Breast epithelium (tissue), 4 donors: Measurements from ENCODE around the gene TOGARAM1. TPM values are rescaled to one million over a fixed set of nuclear protein-coding genes. Genes with fewer than 3 reads are reported as not detected.

Source experiments
- DNase-seq, 2 donors: peaks; one replicate each; pipeline ENCODE4 v3.0.0-alpha.2; 2019; ENCODE audit warnings: low spot score in 2 of 2
- H3K27ac ChIP-seq, 2 donors: fragments of 200-600 bp; sonication (generic) in 1 of 2; one replicate each; pipeline ENCODE4 v1.5.1; 2016 to 2019; ENCODE audit warnings: mild to moderate bottlenecking in 1 of 2
- H3K27me3 ChIP-seq, 2 donors: fragments of 200-600 bp; sonication (generic) in 1 of 2; one replicate each; pipeline versions ENCODE4 v1.5.1 to v1.6.0; 2017 to 2019; ENCODE audit warnings: control low read depth in 1 of 2, mild to moderate bottlenecking in 1 of 2
- H3K36me3 ChIP-seq: fragments of 200-600 bp; one replicate; pipeline ENCODE4 v1.5.1; 2019
- H3K4me1 ChIP-seq, 2 donors: fragments of 200-600 bp; sonication (generic); one replicate each; pipeline ENCODE4 v1.5.1; 2016 to 2019; ENCODE audit warnings: control low read depth in 1 of 2
- H3K4me3 ChIP-seq, 3 donors: fragments of 200-600 bp; sonication (generic); 1 replicate in 2 of 3; 2 replicates in 1 of 3; pipeline ENCODE4 v1.5.1; 2016 to 2019; ENCODE audit warnings: mild to moderate bottlenecking in 3 of 3, moderate library complexity in 2 of 3
- H3K9me3 ChIP-seq, 2 donors: fragments of 200-600 bp; sonication (generic) in 1 of 2; one replicate each; pipeline ENCODE4 v1.5.1; 2016 to 2019; ENCODE audit warnings: control low read depth in 1 of 2
- POLR2A ChIP-seq: fragments of 450-650 bp; IDR thresholded peaks from one replicate; pipeline ENCODE4 v1.6.1; 2016; ENCODE audit warnings: antibody characterized with exemption, mild to moderate bottlenecking, moderate library complexity
- POLR2AphosphoS5 ChIP-seq, 3 donors: sonication (generic); formaldehyde crosslinking; IDR thresholded peaks; one replicate each; pipeline ENCODE4 v1.6.1; 2017; ENCODE audit warnings: antibody characterized with exemption in 3 of 3
- intact Hi-C: fragments of 100-400 bp; cut with DNase I; formaldehyde crosslinking; loops from one replicate; pipeline ENCODE4 v1.15.1; 2023; ENCODE audit warnings: low total_unique reads
- total RNA-seq, 3 donors: library from RNA; depleted of rRNA; stranded (reverse); fragments of >200 nt; gene quantifications; one replicate each; pipeline ENCODE4 v1.1.0, GENCODE V29; 2016
- TF ChIP-seq, protein P1 (sequence below), 3 donors: fragments of 450-650 bp; IDR thresholded peaks; one replicate each; pipeline ENCODE4 v1.5.1; 2016 to 2017; ENCODE audit warnings: antibody characterized with exemption in 3 of 3, mild to moderate bottlenecking in 3 of 3, moderate library complexity in 3 of 3

TOGARAM1 gene
- total RNA-seq, 3 donors from 2014 or later = 21.3 to 38.1 (median 22.9) TPM

DNA sequence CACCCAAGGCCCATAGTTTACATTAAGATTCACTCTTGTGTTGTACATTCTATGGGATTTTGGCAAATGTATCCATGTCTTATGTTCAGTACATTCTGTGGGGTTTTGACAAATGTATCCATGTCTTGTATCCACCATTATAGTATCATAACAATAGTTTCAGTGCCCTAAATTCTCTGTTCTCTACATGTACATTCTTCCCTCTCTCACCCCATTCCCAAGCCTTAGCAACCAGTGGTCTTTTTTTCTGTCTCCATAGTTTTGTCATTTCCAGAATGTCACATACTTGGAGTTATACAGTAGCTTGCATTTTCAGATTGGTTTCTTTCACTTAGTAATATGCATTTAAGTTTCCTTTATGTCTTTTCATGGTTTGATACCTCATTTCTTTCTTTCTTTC is 6.7 kb downstream of the TOGARAM1 start:
- H3K4me3 ChIP-seq = peak overlapping the region in 1 of 3 donors; percentile 84
- H3K9me3 ChIP-seq = peaks cover 0 to 5% of the 10 kb centered on the region in 2 donors
- TF ChIP-seq, protein P1, sequence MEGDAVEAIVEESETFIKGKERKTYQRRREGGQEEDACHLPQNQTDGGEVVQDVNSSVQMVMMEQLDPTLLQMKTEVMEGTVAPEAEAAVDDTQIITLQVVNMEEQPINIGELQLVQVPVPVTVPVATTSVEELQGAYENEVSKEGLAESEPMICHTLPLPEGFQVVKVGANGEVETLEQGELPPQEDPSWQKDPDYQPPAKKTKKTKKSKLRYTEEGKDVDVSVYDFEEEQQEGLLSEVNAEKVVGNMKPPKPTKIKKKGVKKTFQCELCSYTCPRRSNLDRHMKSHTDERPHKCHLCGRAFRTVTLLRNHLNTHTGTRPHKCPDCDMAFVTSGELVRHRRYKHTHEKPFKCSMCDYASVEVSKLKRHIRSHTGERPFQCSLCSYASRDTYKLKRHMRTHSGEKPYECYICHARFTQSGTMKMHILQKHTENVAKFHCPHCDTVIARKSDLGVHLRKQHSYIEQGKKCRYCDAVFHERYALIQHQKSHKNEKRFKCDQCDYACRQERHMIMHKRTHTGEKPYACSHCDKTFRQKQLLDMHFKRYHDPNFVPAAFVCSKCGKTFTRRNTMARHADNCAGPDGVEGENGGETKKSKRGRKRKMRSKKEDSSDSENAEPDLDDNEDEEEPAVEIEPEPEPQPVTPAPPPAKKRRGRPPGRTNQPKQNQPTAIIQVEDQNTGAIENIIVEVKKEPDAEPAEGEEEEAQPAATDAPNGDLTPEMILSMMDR (IDR thresholded peaks at IDR 0.05) = no peak
- no peak for TF ChIP-seq POLR2AphosphoS5 (IDR thresholded peaks at IDR 0.05)
- TF ChIP-seq POLR2A = no peak
- H3K4me1 ChIP-seq = peaks cover 3 to 4% of the 10 kb centered on the region in 2 donors
- H3K36me3 ChIP-seq = no peaks in the 10 kb centered on the region
- no peak for DNase-seq
- intact Hi-C loops = no loop called here
- no peak overlapping the region for H3K27ac ChIP-seq
- H3K27me3 ChIP-seq = no peaks in the 10 kb centered on the region

DNA sequence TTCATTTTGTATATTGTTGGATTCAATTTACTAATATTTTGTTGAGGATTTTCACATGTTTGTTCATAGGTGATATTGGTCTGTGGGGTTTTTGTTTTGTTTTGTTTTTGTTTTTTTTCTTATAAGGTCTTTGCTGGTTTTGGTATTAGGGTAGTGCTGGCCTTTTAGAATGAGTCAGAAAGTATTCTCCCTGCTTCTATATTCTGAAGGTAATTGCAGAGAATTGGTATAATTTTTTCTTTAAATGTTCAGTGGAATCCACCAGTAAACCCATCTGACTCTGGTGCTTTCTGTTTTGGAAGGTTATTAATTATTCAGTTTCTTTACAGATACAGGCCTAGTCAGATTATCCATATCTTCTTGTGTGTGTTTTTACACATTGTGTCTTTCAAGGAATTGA is 8.9 kb downstream of the TOGARAM1 start:
- Histone ChIP-seq H3K4me3 (no peak overlapping the region), H3K27me3 (no peaks in the 10 kb centered on the region), H3K27ac (no peak overlapping the region), H3K4me1 (peaks cover 3 to 4% of the 10 kb centered on the region in 2 donors), H3K36me3 (no peaks in the 10 kb centered on the region), H3K9me3 (peaks cover 0 to 5% of the 10 kb centered on the region in 2 donors)
- intact Hi-C loops = no loop called here
- no peak for DNase-seq
- TF ChIP-seq POLR2AphosphoS5 (IDR thresholded peaks at IDR 0.05) (no peak), POLR2A (no peak)
- TF ChIP-seq, protein P1 (IDR thresholded peaks at IDR 0.05) = no peak

DNA sequence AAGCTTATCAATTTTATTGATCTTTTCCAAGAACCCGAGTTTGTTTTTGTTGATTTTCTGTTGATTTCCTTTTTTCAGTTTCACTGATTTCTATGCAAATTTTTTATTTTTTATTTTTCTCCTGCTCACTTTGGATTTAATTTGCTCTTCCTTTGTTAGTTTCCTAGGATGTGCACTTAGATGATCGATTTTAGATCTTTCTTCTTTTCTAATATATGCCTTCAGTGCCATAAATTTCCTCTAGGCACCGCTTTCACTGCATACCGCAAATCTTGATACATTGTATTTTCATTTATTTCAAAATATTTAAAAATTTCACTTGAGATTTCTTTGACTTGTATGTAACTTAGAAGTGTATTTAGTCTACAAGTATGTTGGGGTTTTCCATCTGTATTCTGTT is 9.5 kb downstream of the TOGARAM1 start:
- H3K27ac ChIP-seq = no peak overlapping the region
- intact Hi-C loops = no loop called here
- no peak overlapping the region for H3K4me3 ChIP-seq
- TF ChIP-seq, protein P1 (IDR thresholded peaks at IDR 0.05) = no peak
- TF ChIP-seq POLR2AphosphoS5 (IDR thresholded peaks at IDR 0.05) (no peak), POLR2A (no peak)
- DNase-seq = no peak
- H3K9me3 ChIP-seq = peaks cover 0 to 5% of the 10 kb centered on the region in 2 donors
- H3K27me3 ChIP-seq = no peaks in the 10 kb centered on the region
- no peaks in the 10 kb centered on the region for H3K36me3 ChIP-seq
- H3K4me1 ChIP-seq = peaks cover 3 to 4% of the 10 kb centered on the region in 2 donors

DNA sequence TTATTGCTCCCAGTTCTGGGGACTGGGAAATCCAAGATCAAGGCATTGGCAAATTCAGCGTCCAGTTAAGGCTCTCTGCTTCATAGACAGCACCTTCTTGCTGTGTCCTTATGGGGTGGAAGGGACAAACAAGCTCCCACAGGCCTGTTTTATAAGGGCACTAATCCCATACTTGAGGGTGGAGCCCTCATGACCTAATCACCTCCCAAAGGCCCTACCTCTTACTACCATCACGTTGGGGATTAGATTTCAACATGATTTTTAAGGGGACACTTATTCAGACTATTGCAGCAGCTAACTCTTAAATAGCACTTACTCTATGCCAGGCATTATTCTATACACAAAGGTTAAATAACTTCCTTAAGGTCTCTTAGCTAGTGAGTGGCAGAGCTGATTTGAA is 17.3 kb downstream of the TOGARAM1 start:
- no peaks in the 10 kb centered on the region for H3K9me3 ChIP-seq
- no peak overlapping the region for H3K4me3 ChIP-seq
- H3K4me1 ChIP-seq = no peaks in the 10 kb centered on the region
- no peaks in the 10 kb centered on the region for H3K27me3 ChIP-seq
- DNase-seq = no peak
- TF ChIP-seq, protein P1 (IDR thresholded peaks at IDR 0.05) = no peak
- TF ChIP-seq POLR2A (no peak), POLR2AphosphoS5 (IDR thresholded peaks at IDR 0.05) (no peak)
- intact Hi-C loops = no loop called here
- H3K36me3 ChIP-seq = no peaks in the 10 kb centered on the region
- H3K27ac ChIP-seq = no peak overlapping the region

DNA sequence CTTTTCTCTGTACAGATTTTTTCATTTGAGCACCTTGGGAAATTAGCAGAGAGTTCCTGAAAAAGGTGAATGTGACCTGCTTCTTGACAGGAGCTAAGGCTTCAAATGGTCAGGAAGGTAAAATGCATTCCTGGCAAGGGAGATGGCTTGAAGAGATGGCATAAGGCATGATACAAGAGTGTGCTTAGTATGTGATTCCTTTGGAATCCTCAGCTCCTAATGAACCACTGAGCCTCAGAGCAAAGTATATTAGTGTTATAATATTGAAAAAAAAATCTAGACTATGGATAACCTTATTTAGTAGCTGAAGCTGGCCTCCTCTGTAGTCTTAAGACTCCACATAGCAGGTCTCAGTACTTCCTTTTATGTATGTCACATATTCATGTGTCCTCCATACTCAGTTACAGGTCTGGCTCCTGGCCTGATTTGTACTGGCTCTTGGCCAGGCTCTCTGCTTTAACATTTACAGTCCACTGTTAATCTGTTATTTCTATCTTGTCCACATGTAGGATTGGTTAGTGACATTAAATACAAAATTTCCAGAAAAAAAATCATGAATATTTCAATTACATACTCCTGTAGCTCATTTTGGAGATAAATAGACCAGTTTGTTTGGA is 17.9 kb downstream of the TOGARAM1 start:
- Histone ChIP-seq H3K9me3 (no peaks in the 10 kb centered on the region), H3K27ac (no peak overlapping the region), H3K4me1 (no peaks in the 10 kb centered on the region), H3K27me3 (no peaks in the 10 kb centered on the region), H3K36me3 (no peaks in the 10 kb centered on the region), H3K4me3 (no peak overlapping the region)
- peak in 1 of 2 donors; percentile 72 for DNase-seq
- TF ChIP-seq, protein P1 (IDR thresholded peaks at IDR 0.05) = no peak
- TF ChIP-seq POLR2A = no peak
- TF ChIP-seq POLR2AphosphoS5 (IDR thresholded peaks at IDR 0.05) = no peak
- intact Hi-C loops = no loop called here
